Gastrocnemius medialis (tissue), 4 donors: ENCODE data around the gene NUDT6.

Experiments used
- POLR2A ChIP-seq, 2 donors: fragments of 450-650 bp; IDR thresholded peaks; one replicate each; pipeline ENCODE4 v1.6.1; 2017; ENCODE audit warnings: antibody characterized with exemption in 2 of 2, mild to moderate bottlenecking in 2 of 2, moderate library complexity in 2 of 2
- TF ChIP-seq, protein P1 (sequence below), 5 experiments: fragments of 450-650 bp in 3 of 5; fragments of 200-600 bp in 2 of 5; sonication (generic) in 2 of 5; IDR thresholded peaks in 4 of 5; conservative IDR thresholded peaks in 1 of 5; 1 replicate in 4 of 5; 2 replicates in 1 of 5; pipeline ENCODE4 v1.5.1; 2016 to 2019; ENCODE audit warnings: antibody characterized with exemption in 5 of 5, mild to moderate bottlenecking in 3 of 5, moderate library complexity in 3 of 5

DNA sequence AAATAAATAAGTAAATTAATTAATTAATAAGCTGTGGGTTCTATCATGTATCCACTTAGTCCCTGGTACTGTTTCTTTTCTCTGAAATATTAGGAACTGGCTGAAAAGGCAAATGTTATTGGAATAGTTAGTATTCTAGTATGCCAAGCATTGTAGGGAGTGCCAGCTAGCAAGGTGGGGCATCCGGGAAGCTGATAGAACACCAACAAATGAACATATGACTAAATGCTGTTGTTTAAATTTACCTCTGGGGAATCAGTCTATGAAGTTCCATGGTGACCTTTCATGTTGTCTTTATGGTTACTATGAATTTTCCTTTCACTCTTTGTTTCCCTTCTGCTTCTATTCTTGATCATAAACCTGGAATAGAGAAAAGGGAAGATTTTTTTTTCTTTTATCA is 32.7 kb downstream of the NUDT6 start:
- TF ChIP-seq, protein P1, sequence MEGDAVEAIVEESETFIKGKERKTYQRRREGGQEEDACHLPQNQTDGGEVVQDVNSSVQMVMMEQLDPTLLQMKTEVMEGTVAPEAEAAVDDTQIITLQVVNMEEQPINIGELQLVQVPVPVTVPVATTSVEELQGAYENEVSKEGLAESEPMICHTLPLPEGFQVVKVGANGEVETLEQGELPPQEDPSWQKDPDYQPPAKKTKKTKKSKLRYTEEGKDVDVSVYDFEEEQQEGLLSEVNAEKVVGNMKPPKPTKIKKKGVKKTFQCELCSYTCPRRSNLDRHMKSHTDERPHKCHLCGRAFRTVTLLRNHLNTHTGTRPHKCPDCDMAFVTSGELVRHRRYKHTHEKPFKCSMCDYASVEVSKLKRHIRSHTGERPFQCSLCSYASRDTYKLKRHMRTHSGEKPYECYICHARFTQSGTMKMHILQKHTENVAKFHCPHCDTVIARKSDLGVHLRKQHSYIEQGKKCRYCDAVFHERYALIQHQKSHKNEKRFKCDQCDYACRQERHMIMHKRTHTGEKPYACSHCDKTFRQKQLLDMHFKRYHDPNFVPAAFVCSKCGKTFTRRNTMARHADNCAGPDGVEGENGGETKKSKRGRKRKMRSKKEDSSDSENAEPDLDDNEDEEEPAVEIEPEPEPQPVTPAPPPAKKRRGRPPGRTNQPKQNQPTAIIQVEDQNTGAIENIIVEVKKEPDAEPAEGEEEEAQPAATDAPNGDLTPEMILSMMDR (IDR thresholded peaks at IDR 0.05 in 4 of 5, conservative IDR thresholded peaks at IDR 0.05 in 1 of 5) = no peak
- no peak for TF ChIP-seq POLR2A (IDR thresholded peaks at IDR 0.05)
